Kidney tubule cell (primary cell): ENCODE measurements around the gene MAN1A2.

Source experiments
- DNase-seq: peaks from one replicate; pipeline ENCODE4 v3.0.0-alpha.2; 2018; ENCODE audit warnings: low spot score

MAN1A2 gene

GRCh38 chr1:117359561-117360289 is 7.5 kb upstream of the MAN1A2 start:
- DNase-seq, result no peak

- DNase-seq, result no peak
Measured at GRCh38 chr1:117362986-117363385, 4.3 kb upstream of the MAN1A2 start.

DNA sequence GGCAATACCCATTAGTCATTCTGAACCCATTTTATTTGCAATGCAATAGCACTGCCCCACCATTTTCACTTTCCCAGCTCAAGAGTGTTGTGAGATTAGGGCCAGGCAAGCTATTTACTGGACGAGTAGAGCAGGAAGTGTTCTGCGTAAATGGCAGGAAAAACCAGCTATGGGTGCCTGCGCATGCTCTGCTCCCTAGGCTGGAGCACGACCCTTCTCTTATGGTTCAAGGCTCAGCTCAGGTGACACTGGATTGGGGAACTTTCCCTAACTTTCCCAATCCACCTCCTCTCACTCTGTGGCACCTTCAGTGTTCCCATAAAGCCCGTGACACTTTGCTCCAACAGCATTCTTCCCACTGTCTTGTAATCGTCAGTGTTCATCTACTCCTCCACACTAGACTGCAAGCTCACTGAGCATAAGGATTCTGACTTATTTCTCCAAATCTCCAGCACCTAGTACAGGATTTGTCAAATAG is 3.6 kb upstream of the MAN1A2 start:
- DNase-seq, result no peak

DNA sequence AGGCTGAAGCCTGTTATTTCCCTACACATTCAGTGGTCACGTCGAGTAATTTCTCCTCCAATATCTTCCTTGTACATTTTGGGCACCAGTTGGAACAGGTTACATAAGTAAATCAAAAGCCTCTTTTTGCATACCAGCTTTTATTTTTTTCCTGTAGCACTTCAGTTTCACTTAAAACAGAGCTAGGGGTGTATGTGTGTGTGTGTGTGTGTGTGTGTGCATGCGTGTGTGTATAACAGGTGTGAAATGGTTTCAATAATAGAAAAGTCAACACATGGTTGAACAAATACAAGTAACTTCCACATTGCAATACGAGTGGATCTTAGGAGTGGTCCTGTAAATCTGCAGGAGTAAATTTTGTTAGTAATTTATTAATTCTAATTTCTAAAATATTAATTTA is 3.0 kb upstream of the MAN1A2 start:
- no peak for DNase-seq

DNA sequence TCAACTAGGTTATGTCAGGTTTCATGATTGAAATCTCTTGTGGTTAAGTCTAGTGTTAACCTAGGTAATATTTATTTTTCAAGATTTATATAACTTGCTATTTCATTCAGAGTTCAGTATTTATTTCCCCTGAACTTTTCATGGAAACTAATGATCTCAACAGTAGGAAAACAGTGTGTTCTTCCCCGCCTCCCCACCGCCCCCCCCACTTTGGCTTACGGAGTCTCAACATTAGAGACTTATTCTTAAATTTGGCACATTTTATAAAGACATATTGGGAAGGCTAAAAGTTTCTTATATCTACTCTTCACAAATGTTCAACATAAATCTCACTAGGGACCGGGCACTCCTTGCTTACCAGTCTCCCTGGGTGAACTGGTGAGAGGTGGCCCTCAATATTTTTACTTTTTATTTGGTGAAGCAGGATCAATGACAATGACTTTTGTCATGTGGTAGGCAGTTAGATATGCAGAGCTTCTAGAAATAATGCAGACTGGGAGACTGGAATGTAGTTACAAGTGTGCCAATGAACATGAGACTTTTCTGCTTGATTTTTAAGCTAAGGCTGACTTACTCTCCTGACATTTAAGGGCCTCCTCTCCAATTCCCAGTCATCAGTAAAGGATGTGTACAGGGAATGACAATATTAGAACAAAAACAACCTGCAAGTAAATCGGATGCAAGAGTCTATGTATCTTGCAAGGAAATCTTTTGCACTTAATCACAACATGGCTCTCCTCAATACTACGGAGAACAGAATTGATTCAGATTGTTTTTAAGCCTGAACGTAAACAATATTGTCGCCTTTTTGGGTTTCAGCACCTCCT is 1.7 kb upstream of the MAN1A2 start:
- no peak for DNase-seq

GRCh38 chr1:117366177-117367045 is 838 bp upstream of the MAN1A2 start:
- peak; percentile 79 for DNase-seq

DNA sequence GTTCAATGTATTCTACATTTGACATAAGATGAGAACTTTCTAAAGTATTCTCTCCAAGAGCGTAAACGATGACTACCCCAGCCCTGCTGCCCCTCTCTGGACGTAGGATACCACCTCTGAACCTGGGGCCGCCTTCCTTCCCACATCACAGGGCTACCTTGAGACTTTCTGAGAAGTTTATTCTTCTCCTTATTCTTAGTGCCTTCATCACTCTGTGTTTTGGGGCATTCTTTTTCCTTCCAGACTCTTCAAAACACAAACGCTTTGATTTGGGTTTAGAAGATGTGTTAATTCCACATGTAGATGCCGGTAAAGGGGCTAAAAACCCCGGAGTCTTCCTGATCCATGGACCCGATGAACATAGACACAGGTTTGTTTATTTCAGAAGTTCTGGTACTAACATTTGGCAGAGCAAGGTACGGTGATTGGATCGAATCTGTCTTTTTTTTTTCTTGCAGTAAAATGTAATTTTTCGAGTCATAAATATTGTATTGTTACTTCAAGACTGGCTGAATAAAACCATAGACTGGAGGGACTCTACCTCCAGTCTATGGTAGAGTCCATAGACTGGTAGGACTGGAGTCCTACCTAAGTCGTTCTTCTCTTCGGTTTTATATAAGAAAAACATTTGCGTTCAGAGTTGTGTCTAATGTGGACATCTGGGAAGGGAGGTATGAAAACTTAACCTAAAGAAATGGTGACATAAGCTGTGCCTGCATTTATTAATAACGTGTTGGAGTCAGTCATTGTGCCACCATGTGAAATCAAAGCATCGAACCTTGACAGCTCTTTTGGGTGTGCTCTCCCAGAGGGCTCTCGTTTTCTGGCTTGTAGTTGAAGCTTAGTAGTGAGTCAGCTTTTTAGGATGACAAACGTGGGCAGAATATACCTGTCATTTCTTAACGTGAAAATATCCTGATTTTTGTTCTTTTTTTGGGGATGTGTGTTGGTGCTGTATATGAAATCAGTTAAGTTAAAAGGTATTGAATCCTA is 1.2 kb downstream of the MAN1A2 start:
- peak; percentile 57 for DNase-seq

DNA sequence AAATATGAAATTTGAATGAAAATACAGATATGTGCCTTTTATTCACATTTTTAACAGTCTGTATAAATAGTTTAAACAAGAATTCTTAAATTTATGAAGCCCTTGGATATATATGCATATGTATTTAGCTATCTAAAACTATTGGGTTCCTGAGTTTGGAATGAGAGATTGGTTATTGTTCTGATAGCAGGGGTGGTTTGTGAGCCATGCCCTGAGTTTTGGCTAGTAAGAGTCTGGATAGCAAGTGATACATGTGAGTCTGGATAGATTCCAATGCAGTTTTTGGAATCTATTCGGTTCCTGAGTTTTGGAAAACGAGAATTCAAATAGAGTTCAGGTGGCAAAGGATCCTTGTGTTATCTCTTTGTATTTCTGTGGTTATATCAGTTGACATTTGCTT is 2.8 kb downstream of the MAN1A2 start:
- DNase-seq, result no peak

DNA sequence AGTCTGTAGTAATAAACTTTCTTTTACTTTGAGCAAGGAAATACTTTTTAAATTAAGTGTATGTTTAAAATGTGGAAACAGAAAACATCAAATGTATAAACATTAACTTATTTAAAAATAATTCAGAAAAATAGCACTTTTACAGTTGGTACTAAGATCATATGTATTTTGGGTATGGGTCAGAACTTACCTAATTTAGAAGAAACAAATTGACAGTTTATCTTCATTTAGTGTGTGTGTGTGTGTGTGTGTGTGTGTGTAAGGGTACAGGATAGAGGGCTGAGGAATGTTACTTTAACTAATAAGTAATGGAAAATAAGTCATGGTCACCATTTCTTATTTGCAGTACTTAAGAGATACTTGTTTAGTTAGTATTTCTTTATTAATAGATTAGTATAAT is 3.3 kb downstream of the MAN1A2 start:
- no peak for DNase-seq

- no peak for DNase-seq
Measured at GRCh38 chr1:117371441-117372151, 4.3 kb downstream of the MAN1A2 start.

- no peak for DNase-seq
Measured at GRCh38 chr1:117372863-117373412, 5.7 kb downstream of the MAN1A2 start.

- no peak for DNase-seq
Measured at GRCh38 chr1:117373932-117374331, 6.7 kb downstream of the MAN1A2 start.

DNA sequence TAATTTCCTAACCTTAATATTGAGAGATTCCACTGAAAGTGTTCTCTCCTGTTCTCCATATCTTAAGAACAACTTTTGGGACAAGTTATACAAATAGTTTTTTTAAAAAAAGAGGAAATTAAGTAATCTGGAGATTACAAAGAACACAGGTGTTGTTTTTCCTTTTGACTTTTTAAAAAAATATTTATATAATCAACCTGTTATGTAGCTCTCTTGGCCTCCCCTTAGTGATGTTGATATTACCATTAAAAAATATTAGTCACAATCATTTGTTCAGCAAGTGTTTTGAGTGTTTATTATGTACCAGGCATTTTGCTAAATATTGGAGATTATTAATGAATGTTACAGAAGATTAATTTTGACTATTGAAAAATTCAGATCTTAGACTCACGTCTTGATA is 8.1 kb downstream of the MAN1A2 start:
- DNase-seq, result no peak

GRCh38 chr1:117387060-117387633 is 19.9 kb downstream of the MAN1A2 start:
- DNase-seq, result no peak

GRCh38 chr1:117388328-117388727 is 21.1 kb downstream of the MAN1A2 start:
- no peak for DNase-seq

- peak; percentile 62 for DNase-seq
Measured at GRCh38 chr1:117389284-117389683, 22.0 kb downstream of the MAN1A2 start.

DNA sequence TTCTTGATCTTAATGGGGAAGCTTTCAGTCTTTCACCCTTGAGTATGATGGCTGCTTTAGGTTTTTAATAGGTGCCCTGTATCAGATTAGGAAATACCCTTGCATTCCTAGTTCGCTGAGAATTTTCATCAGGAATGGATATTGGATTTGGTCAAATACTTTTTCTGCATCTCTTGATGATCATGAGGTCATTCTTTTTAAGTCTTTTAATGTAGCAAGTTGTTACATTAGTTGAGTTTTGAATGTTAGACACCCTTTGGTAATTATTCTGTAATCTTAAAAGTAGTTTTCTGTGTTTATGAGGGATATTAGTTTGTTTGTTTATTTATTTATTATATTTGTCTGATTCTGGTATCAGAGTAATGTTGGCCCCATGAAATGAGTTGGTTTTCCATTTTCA is 22.5 kb downstream of the MAN1A2 start:
- no peak for DNase-seq

- DNase-seq, result no peak
Measured at GRCh38 chr1:117392771-117393170, 25.5 kb downstream of the MAN1A2 start.

- no peak for DNase-seq
Measured at GRCh38 chr1:117396074-117396473, 28.8 kb downstream of the MAN1A2 start.

GRCh38 chr1:117396636-117397035 is 29.4 kb downstream of the MAN1A2 start:
- DNase-seq, result no peak
